ENCODE measurements around the gene HMGA1.

HMGA1 gene

DNA sequence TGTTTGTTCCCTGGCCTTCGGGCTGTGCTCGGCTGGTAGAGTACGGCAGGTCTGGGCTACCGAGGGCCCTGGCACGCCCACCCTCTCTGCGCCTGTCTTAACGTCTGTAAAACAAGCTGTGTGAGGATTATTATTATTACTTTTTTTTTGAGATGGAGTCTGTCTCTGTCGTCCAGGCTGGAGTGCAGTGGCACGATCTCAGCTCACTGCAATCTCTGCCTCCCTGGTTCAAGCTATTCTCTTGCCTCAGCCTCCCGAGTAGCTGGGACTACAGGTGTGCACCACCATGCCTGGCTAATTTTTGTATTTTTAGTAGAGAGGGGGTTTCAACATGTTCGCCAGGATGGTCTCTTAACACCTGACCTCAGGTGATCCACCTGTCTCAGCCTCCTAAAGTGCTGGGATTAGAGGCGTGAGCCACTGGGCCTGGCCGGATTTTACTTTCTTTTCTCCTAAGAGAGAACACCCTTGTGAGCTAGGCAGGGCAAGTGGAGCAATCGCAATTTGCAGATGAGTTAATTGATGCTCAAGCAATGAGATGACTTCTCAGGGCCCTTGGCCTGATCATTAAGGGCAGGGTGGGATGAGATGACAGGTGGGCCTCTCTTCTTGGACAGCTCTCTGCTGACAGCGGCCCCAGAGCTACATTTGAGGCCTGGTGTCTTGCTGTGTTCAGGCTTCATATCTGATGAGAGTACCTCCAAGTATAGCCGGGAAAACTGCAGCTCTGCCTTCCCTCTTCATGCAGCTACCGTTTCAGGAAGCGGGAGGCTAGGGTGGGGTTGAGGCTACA lies 13.0 kb downstream of the HMGA1 start:
- TF ChIP-seq, protein P1, sequence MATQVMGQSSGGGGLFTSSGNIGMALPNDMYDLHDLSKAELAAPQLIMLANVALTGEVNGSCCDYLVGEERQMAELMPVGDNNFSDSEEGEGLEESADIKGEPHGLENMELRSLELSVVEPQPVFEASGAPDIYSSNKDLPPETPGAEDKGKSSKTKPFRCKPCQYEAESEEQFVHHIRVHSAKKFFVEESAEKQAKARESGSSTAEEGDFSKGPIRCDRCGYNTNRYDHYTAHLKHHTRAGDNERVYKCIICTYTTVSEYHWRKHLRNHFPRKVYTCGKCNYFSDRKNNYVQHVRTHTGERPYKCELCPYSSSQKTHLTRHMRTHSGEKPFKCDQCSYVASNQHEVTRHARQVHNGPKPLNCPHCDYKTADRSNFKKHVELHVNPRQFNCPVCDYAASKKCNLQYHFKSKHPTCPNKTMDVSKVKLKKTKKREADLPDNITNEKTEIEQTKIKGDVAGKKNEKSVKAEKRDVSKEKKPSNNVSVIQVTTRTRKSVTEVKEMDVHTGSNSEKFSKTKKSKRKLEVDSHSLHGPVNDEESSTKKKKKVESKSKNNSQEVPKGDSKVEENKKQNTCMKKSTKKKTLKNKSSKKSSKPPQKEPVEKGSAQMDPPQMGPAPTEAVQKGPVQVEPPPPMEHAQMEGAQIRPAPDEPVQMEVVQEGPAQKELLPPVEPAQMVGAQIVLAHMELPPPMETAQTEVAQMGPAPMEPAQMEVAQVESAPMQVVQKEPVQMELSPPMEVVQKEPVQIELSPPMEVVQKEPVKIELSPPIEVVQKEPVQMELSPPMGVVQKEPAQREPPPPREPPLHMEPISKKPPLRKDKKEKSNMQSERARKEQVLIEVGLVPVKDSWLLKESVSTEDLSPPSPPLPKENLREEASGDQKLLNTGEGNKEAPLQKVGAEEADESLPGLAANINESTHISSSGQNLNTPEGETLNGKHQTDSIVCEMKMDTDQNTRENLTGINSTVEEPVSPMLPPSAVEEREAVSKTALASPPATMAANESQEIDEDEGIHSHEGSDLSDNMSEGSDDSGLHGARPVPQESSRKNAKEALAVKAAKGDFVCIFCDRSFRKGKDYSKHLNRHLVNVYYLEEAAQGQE (IDR thresholded peaks at IDR 0.05; ENCODE audit: low read depth) = no peak
- TF ChIP-seq TEAD4 (IDR thresholded peaks at IDR 0.05) (no peak), NFIC (IDR thresholded peaks at IDR 0.05) (no peak), EP300 (IDR thresholded peaks at IDR 0.05; ENCODE audit: borderline replicate concordance) (no peak), EGR1 (IDR thresholded peaks at IDR 0.05) (no peak), RAD21 (IDR thresholded peaks at IDR 0.05; ENCODE audit: low read depth) (no peak), ZBTB7A (IDR thresholded peaks at IDR 0.05; ENCODE audit: low read depth) (no peak), TAF1 (IDR thresholded peaks at IDR 0.05; ENCODE audit: low read depth) (no peak), TCF12 (IDR thresholded peaks at IDR 0.05; ENCODE audit: low read depth) (no peak), YY1 (IDR thresholded peaks at IDR 0.05; ENCODE audit: low read depth) (no peak), FOXM1 (IDR thresholded peaks at IDR 0.05; ENCODE audit: borderline replicate concordance, low read depth) (no peak), CEBPB (IDR thresholded peaks at IDR 0.05) (no peak), CREB1 (IDR thresholded peaks at IDR 0.05; ENCODE audit: low read depth) (no peak)
- TF ChIP-seq, protein P2, sequence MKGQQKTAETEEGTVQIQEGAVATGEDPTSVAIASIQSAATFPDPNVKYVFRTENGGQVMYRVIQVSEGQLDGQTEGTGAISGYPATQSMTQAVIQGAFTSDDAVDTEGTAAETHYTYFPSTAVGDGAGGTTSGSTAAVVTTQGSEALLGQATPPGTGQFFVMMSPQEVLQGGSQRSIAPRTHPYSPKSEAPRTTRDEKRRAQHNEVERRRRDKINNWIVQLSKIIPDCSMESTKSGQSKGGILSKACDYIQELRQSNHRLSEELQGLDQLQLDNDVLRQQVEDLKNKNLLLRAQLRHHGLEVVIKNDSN (IDR thresholded peaks at IDR 0.05) = no peak
- TF ChIP-seq, protein P3, sequence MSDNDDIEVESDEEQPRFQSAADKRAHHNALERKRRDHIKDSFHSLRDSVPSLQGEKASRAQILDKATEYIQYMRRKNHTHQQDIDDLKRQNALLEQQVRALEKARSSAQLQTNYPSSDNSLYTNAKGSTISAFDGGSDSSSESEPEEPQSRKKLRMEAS (IDR thresholded peaks at IDR 0.05) = no peak; the same call in 1 of the 2 replicates

- TF ChIP-seq EGR1 (IDR thresholded peaks at IDR 0.05) (no peak), YY1 (IDR thresholded peaks at IDR 0.05; ENCODE audit: low read depth) (no peak), ZBTB7A (IDR thresholded peaks at IDR 0.05; ENCODE audit: low read depth) (no peak), CREB1 (IDR thresholded peaks at IDR 0.05; ENCODE audit: low read depth) (no peak), FOXM1 (IDR thresholded peaks at IDR 0.05; ENCODE audit: borderline replicate concordance, low read depth) (no peak), RAD21 (IDR thresholded peaks at IDR 0.05; ENCODE audit: low read depth) (no peak), TCF12 (IDR thresholded peaks at IDR 0.05; ENCODE audit: low read depth) (no peak)
- TF ChIP-seq, protein P1 (IDR thresholded peaks at IDR 0.05; ENCODE audit: low read depth) = no peak
- TF ChIP-seq, protein P3 (IDR thresholded peaks at IDR 0.05) = no peak
- TF ChIP-seq, protein P2 (IDR thresholded peaks at IDR 0.05) = no peak
Observed at GRCh38 chr6:34259529-34260069, 22.9 kb downstream of the HMGA1 start.

GRCh38 chr6:34260576-34261267 lies 24.0 kb downstream of the HMGA1 start:
- TF ChIP-seq ZBTB7A (IDR thresholded peaks at IDR 0.05; ENCODE audit: low read depth) (no peak), TEAD4 (IDR thresholded peaks at IDR 0.05) (no peak), EP300 (IDR thresholded peaks at IDR 0.05; ENCODE audit: borderline replicate concordance) (no peak), TCF12 (IDR thresholded peaks at IDR 0.05; ENCODE audit: low read depth) (no peak)
- TF ChIP-seq, protein P3 (IDR thresholded peaks at IDR 0.05) = no peak

DNA sequence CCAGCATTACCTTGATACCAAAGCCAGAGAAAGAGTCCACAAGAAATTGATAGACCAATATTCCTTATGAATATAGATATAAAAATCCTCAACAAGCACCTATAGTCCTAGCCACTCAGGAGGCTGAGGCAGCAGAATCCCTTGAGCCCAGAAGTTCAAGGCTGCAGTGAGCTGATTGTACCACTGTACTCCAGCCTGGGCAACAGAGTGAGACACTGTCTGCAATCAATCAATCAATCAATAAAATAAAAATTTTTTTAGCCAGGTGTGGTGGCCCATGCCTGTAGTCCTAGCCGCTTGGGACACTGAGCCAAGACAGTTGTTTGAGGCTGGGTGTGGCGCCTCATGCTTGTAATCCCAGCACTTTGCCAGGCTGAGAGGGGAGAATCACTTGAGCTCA lies 31.1 kb downstream of the HMGA1 start:
- TF ChIP-seq, protein P3 (IDR thresholded peaks at IDR 0.05) = no peak
- no peak for TF ChIP-seq TAF1 (IDR thresholded peaks at IDR 0.05; ENCODE audit: low read depth)
